Uterus (tissue), 2 donors: ENCODE data around the gene DNAJB14.

Source experiments
- POLR2A ChIP-seq, 2 donors: fragments of 450-650 bp; IDR thresholded peaks; one replicate each; pipeline ENCODE4 v1.6.1; 2016; ENCODE audit warnings: antibody characterized with exemption in 2 of 2, mild to moderate bottlenecking in 1 of 2, moderate library complexity in 1 of 2
- TF ChIP-seq, protein P1 (sequence below), 4 experiments: fragments of 200-600 bp in 2 of 4; fragments of 450-650 bp in 2 of 4; sonication (generic) in 2 of 4; IDR thresholded peaks; one replicate each; pipeline ENCODE4 v1.5.1; 2016 to 2019; ENCODE audit warnings: antibody characterized with exemption in 4 of 4, mild to moderate bottlenecking in 2 of 4, moderate library complexity in 1 of 4

DNA sequence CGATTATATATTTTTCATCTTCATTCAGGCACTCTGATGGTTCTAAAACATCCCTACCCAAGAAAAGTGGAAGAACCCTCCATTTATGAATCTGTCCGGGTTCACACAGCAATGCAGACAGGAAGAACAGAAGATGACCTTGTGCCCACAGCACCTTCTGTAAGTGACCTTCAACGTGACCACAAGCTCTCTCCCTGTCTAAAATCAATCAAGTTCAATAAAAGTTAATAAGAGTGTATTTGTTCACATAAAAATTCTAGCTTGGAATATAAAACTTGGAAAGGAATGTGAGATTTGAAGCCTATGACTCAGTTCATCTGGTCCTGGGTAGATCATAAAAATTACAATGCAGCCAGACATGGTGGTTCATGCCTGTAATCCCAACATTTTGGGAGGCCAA, 93.2 kb downstream of the DNAJB14 start:
- TF ChIP-seq, protein P1, sequence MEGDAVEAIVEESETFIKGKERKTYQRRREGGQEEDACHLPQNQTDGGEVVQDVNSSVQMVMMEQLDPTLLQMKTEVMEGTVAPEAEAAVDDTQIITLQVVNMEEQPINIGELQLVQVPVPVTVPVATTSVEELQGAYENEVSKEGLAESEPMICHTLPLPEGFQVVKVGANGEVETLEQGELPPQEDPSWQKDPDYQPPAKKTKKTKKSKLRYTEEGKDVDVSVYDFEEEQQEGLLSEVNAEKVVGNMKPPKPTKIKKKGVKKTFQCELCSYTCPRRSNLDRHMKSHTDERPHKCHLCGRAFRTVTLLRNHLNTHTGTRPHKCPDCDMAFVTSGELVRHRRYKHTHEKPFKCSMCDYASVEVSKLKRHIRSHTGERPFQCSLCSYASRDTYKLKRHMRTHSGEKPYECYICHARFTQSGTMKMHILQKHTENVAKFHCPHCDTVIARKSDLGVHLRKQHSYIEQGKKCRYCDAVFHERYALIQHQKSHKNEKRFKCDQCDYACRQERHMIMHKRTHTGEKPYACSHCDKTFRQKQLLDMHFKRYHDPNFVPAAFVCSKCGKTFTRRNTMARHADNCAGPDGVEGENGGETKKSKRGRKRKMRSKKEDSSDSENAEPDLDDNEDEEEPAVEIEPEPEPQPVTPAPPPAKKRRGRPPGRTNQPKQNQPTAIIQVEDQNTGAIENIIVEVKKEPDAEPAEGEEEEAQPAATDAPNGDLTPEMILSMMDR (IDR thresholded peaks at IDR 0.05), result no peak
- TF ChIP-seq POLR2A (IDR thresholded peaks at IDR 0.05), result no peak
